Activated naive CD8-positive, alpha-beta T cell treated with anti-CD3 and anti-CD28 coated beads, Interleukin-2, amount 50 U/mL, for 16 hours (primary cell): ENCODE measurements around the gene MAP1LC3B.

Experiments
- DNase-seq: peaks from one replicate; pipeline ENCODE4 v3.0.0-alpha.2; 2020; ENCODE audit warnings: low read depth, low spot score

Gene MAP1LC3B

GRCh38 chr16:87409153-87409552, 17.0 kb downstream of the MAP1LC3B start:
- DNase-seq = no peak

- no peak for DNase-seq
Measured at GRCh38 chr16:87409781-87410180, 17.6 kb downstream of the MAP1LC3B start.

- no peak for DNase-seq
Measured at GRCh38 chr16:87410530-87410929, 18.4 kb downstream of the MAP1LC3B start.

- DNase-seq = no peak
Measured at GRCh38 chr16:87410968-87411367, 18.8 kb downstream of the MAP1LC3B start.

- no peak for DNase-seq
Measured at GRCh38 chr16:87411375-87412271, 19.5 kb downstream of the MAP1LC3B start.

- DNase-seq = no peak
Measured at GRCh38 chr16:87412371-87412995, 20.3 kb downstream of the MAP1LC3B start.

- no peak for DNase-seq
Measured at GRCh38 chr16:87412996-87413421, 20.9 kb downstream of the MAP1LC3B start.

GRCh38 chr16:87414251-87414680, 22.1 kb downstream of the MAP1LC3B start:
- DNase-seq = no peak

GRCh38 chr16:87415441-87415840, 23.3 kb downstream of the MAP1LC3B start:
- no peak for DNase-seq

GRCh38 chr16:87416826-87417527, 24.8 kb downstream of the MAP1LC3B start:
- no peak for DNase-seq

- DNase-seq = no peak
Measured at GRCh38 chr16:87417528-87417910, 25.4 kb downstream of the MAP1LC3B start.

GRCh38 chr16:87418216-87418615, 26.1 kb downstream of the MAP1LC3B start:
- no peak for DNase-seq

GRCh38 chr16:87418644-87419043, 26.5 kb downstream of the MAP1LC3B start:
- DNase-seq = no peak

- no peak for DNase-seq
Measured at GRCh38 chr16:87420026-87421002, 28.2 kb downstream of the MAP1LC3B start.

GRCh38 chr16:87421003-87421912, 29.1 kb downstream of the MAP1LC3B start:
- DNase-seq = no peak

GRCh38 chr16:87422106-87422505, 30.0 kb downstream of the MAP1LC3B start:
- DNase-seq = no peak

- no peak for DNase-seq
Measured at GRCh38 chr16:87423429-87423828, 31.3 kb downstream of the MAP1LC3B start.

GRCh38 chr16:87424266-87424665, 32.1 kb downstream of the MAP1LC3B start:
- no peak for DNase-seq

GRCh38 chr16:87425941-87426340, 33.8 kb downstream of the MAP1LC3B start:
- DNase-seq = no peak
